ENCODE measurements around the gene SLAMF1. TPM values are rescaled to one million over a fixed set of nuclear protein-coding genes. Genes with fewer than 3 reads are reported as not detected.

SLAMF1 gene
- total and polyA plus RNA-seq, 2 donors from 2014 or later, result 0.13 to 3.3 TPM

DNA sequence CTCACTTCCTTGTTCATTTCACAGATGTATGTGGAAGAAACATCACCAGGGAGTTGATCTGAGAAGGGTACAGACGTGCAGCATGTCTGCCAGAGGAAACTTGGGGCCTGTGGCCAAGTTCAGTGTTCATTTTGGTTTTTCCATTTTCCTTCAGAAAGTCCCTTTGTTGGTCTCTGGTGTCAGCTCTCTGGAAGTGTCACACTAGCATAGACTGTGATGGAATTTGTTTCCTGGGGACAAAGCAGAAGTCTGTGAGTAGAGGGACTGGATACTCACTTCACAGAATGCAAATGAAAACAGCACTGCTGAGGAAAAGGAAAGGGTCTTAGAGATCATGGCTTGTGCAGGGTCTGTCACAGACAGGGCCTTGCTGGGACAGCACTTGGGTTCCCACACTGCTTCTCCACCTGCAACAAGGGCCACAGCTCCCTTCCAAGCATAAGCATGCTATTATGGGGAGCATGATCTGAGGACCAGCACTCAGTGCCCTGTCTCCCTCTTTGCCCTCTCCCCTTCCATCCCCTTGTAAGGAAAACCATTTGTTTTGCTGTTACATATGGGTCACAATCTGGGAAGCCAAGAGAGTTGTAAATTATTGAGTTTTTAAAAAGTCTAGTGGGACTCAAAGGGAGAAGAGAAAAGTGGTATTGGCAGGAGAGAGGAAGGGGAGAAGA is 36.1 kb downstream of the SLAMF1 start:
- no peaks in the 10 kb centered on the region for H3K36me3 ChIP-seq (ENCODE audit: control insufficient read depth in 2 of 3, insufficient read depth in 3 of 3, low read length in 3 of 3)
- no peak overlapping the region for H3K9ac ChIP-seq (ENCODE audit: low read length in 3 of 3)
- intact Hi-C loops (cut with DNase I), result loop anchor here (10.0 kb wide), 1 partner anchor 186 kb away; no protein-coding TSS in a partner anchor
- TF ChIP-seq, protein P1, sequence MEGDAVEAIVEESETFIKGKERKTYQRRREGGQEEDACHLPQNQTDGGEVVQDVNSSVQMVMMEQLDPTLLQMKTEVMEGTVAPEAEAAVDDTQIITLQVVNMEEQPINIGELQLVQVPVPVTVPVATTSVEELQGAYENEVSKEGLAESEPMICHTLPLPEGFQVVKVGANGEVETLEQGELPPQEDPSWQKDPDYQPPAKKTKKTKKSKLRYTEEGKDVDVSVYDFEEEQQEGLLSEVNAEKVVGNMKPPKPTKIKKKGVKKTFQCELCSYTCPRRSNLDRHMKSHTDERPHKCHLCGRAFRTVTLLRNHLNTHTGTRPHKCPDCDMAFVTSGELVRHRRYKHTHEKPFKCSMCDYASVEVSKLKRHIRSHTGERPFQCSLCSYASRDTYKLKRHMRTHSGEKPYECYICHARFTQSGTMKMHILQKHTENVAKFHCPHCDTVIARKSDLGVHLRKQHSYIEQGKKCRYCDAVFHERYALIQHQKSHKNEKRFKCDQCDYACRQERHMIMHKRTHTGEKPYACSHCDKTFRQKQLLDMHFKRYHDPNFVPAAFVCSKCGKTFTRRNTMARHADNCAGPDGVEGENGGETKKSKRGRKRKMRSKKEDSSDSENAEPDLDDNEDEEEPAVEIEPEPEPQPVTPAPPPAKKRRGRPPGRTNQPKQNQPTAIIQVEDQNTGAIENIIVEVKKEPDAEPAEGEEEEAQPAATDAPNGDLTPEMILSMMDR (IDR thresholded peaks at IDR 0.05; ENCODE audit: borderline replicate concordance, extremely low read depth, insufficient read depth), result no peak
- DNase-seq, result no peak
- H3K4me3 ChIP-seq (ENCODE audit: low read length in 3 of 3), result no peak overlapping the region
- no peaks in the 10 kb centered on the region for H3K4me1 ChIP-seq (ENCODE audit: control insufficient read depth in 2 of 3, insufficient read depth in 2 of 3, low read depth in 1 of 3, low read length in 3 of 3)
- no peaks in the 10 kb centered on the region for H3K9me3 ChIP-seq (ENCODE audit: control insufficient read depth in 2 of 3, insufficient read depth in 1 of 3, low read length in 3 of 3)
- no peak for FAIRE-seq
- no peaks in the 10 kb centered on the region for H3K27me3 ChIP-seq (ENCODE audit: control insufficient read depth, insufficient read depth, low read length)
- H3K27ac ChIP-seq (ENCODE audit: low read depth in 2 of 2, low read length in 2 of 2), result no peak overlapping the region

DNA sequence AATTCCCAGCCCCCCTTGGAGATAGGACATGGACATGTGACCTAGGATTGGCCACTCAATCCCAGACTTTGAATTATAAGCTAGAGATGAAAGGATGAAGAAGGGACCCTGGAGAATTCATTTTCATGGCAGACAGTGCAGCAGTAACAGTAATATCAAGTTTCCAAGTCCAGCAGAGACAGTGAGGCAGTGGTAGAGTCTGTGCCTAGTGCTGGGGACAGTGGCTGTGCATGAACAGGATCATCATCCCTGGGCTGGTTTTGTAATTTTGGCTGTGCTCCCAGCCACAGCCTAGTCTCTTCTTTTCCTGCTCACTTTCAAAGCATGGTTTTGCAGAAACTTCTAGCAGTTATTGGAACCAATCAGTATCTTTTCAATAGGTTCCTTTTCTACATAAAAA is 37.9 kb downstream of the SLAMF1 start:
- H3K36me3 ChIP-seq (ENCODE audit: control insufficient read depth in 2 of 3, insufficient read depth in 3 of 3, low read length in 3 of 3), result no peaks in the 10 kb centered on the region
- no peaks in the 10 kb centered on the region for H3K27me3 ChIP-seq (ENCODE audit: control insufficient read depth, insufficient read depth, low read length)
- no peaks in the 10 kb centered on the region for H3K4me1 ChIP-seq (ENCODE audit: control insufficient read depth in 2 of 3, insufficient read depth in 2 of 3, low read depth in 1 of 3, low read length in 3 of 3)

DNA sequence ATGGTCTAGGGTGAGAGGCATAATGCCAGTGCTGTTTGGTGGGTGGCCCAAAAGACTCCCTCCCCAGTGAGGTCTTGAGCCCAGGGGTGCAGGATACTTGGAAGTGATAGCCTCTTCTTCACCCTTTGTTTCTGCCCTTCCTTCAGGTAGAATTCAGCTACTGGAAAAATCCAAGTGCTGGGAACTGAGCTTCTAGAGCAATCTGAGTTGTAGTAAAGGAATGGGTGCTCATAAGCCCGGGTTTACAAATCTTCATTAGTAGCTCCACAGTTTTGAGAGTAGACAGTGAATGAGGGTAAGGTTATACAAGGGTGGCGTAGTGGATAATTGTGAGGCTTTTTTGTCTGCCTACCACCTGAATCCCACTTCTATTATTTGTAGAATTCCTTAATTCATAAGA is 38.3 kb downstream of the SLAMF1 start:
- TF ChIP-seq, protein P1 (IDR thresholded peaks at IDR 0.05; ENCODE audit: borderline replicate concordance, extremely low read depth, insufficient read depth), result no peak
- Histone ChIP-seq H3K27ac (ENCODE audit: low read depth in 2 of 2, low read length in 2 of 2) (no peak overlapping the region), H3K36me3 (ENCODE audit: control insufficient read depth in 2 of 3, insufficient read depth in 3 of 3, low read length in 3 of 3) (no peaks in the 10 kb centered on the region), H3K9ac (ENCODE audit: low read length in 3 of 3) (no peak overlapping the region), H3K4me3 (ENCODE audit: low read length in 3 of 3) (no peak overlapping the region), H3K27me3 (ENCODE audit: control insufficient read depth, insufficient read depth, low read length) (no peaks in the 10 kb centered on the region), H3K4me1 (ENCODE audit: control insufficient read depth in 2 of 3, insufficient read depth in 2 of 3, low read depth in 1 of 3, low read length in 3 of 3) (no peaks in the 10 kb centered on the region), H3K9me3 (ENCODE audit: control insufficient read depth in 2 of 3, insufficient read depth in 1 of 3, low read length in 3 of 3) (no peaks in the 10 kb centered on the region)
- FAIRE-seq (no peak), DNase-seq (no peak)
- intact Hi-C loops (cut with DNase I), result no loop called here

More for the DNA sequence above, 37.9 kb downstream of the SLAMF1 start:
- Histone ChIP-seq H3K27ac (ENCODE audit: low read depth in 2 of 2, low read length in 2 of 2) (no peak overlapping the region), H3K4me3 (ENCODE audit: low read length in 3 of 3) (no peak overlapping the region), H3K9me3 (ENCODE audit: control insufficient read depth in 2 of 3, insufficient read depth in 1 of 3, low read length in 3 of 3) (no peaks in the 10 kb centered on the region), H3K9ac (ENCODE audit: low read length in 3 of 3) (no peak overlapping the region)
- DNase-seq (no peak), FAIRE-seq (no peak)
- intact Hi-C loops (cut with DNase I), result no loop called here
- TF ChIP-seq, protein P1 (IDR thresholded peaks at IDR 0.05; ENCODE audit: borderline replicate concordance, extremely low read depth, insufficient read depth), result no peak

DNA sequence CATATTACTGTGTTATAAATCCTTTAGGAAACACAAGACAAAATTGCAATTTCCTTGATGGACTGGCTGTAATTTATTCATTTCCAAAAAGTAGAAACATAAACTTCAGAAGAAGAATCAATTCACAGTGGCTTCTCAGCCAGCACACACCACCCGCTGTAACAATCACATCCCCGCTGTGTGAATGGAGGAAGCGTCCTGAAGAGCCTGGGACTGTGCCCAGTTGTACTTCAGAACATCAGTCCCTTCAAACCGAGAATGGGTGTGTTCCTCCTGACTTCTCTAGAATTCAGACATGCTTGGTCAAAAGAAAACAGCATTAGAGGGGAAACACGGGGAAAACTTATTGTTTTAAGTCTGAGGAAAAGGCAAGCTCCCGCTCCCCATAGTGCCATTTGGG is 38.8 kb downstream of the SLAMF1 start:
- Histone ChIP-seq H3K27me3 (ENCODE audit: control insufficient read depth, insufficient read depth, low read length) (no peaks in the 10 kb centered on the region), H3K27ac (ENCODE audit: low read depth in 2 of 2, low read length in 2 of 2) (no peak overlapping the region), H3K4me3 (ENCODE audit: low read length in 3 of 3) (no peak overlapping the region), H3K36me3 (ENCODE audit: control insufficient read depth in 2 of 3, insufficient read depth in 3 of 3, low read length in 3 of 3) (no peaks in the 10 kb centered on the region), H3K4me1 (ENCODE audit: control insufficient read depth in 2 of 3, insufficient read depth in 2 of 3, low read depth in 1 of 3, low read length in 3 of 3) (no peaks in the 10 kb centered on the region), H3K9ac (ENCODE audit: low read length in 3 of 3) (no peak overlapping the region), H3K9me3 (ENCODE audit: control insufficient read depth in 2 of 3, insufficient read depth in 1 of 3, low read length in 3 of 3) (no peaks in the 10 kb centered on the region)
- TF ChIP-seq, protein P1 (IDR thresholded peaks at IDR 0.05; ENCODE audit: borderline replicate concordance, extremely low read depth, insufficient read depth), result no peak
- intact Hi-C loops (cut with DNase I), result no loop called here
- DNase-seq (no peak), FAIRE-seq (no peak)
